DOHH2 (cell line): ENCODE data around the gene KRT9.

Experiments used
- H3F3A ChIP-seq: fragments of 200-600 bp; sonication (generic), shearing (Covaris generic); 2 replicates; pipeline ENCODE4 v1.6.0; 2016; ENCODE audit warnings: antibody characterized with exemption, mild to moderate bottlenecking; ENCODE audit not compliant: control insufficient read depth, insufficient read depth
- H3K27ac ChIP-seq: fragments of 200-600 bp; sonication (generic); 2 replicates; pipeline ENCODE4 v1.5.1; 2014; ENCODE audit warnings: low read depth, mild to moderate bottlenecking, low read length, moderate library complexity
- H3K27me3 ChIP-seq: fragments of 200-600 bp; sonication (generic); 2 replicates; pipeline ENCODE4 v1.6.1; 2014; ENCODE audit warnings: mild to moderate bottlenecking, low read length, mixed read lengths; ENCODE audit not compliant: control insufficient read depth
- H3K36me3 ChIP-seq: fragments of 200-600 bp; sonication (generic); 2 replicates; pipeline ENCODE4 v1.6.1; 2014; ENCODE audit warnings: mild to moderate bottlenecking, low read length, moderate library complexity, mixed read lengths; ENCODE audit not compliant: control insufficient read depth
- H3K4me1 ChIP-seq: fragments of 200-600 bp; sonication (generic); 2 replicates; pipeline ENCODE4 v1.6.1; 2014; ENCODE audit warnings: mild to moderate bottlenecking, low read length, mixed read lengths; ENCODE audit not compliant: control insufficient read depth
- H3K4me2 ChIP-seq: fragments of 200-600 bp; sonication (generic); 2 replicates; pipeline ENCODE4 v1.6.0; 2014; ENCODE audit warnings: mild to moderate bottlenecking, low read length, moderate library complexity
- H3K4me3 ChIP-seq: fragments of 200-600 bp; sonication (generic); 2 replicates; pipeline ENCODE4 v1.5.1; 2014; ENCODE audit warnings: mild to moderate bottlenecking, low read length, mixed read lengths
- H3K79me2 ChIP-seq: fragments of 200-600 bp; sonication (generic); 2 replicates; pipeline ENCODE4 v1.6.1; 2014; ENCODE audit warnings: mild to moderate bottlenecking, low read length, mixed read lengths; ENCODE audit not compliant: control insufficient read depth
- H3K9me2 ChIP-seq: fragments of 200-600 bp; sonication (generic); replicated peaks from 2 replicates; pipeline ENCODE4 v1.6.1; 2014; ENCODE audit warnings: mild to moderate bottlenecking, low read length, mixed read lengths; ENCODE audit not compliant: control insufficient read depth
- H3K9me3 ChIP-seq: fragments of 200-600 bp; sonication (generic); 2 replicates; pipeline ENCODE4 v1.6.1; 2014; ENCODE audit warnings: antibody characterized with exemption, low read length, mixed read lengths; ENCODE audit not compliant: control insufficient read depth, insufficient read depth
- H4K20me1 ChIP-seq: fragments of 200-600 bp; sonication (generic); 2 replicates; pipeline ENCODE4 v1.6.0; 2014; ENCODE audit warnings: low read depth, mild to moderate bottlenecking, antibody characterized with exemption, low read length, moderate library complexity; ENCODE audit not compliant: control insufficient read depth, insufficient read depth
- EZH2phosphoT487 ChIP-seq: fragments of 200-600 bp; sonication (generic); IDR thresholded peaks from 2 replicates; pipeline ENCODE4 v1.6.1; 2017; ENCODE audit warnings: borderline replicate concordance, mild to moderate bottlenecking, antibody characterized with exemption, low read length, moderate library complexity, mixed read lengths
- TF ChIP-seq, protein P1 (sequence below): fragments of 200-600 bp; sonication (generic); IDR thresholded peaks from one replicate; pipeline ENCODE4 v1.5.1; 2014; ENCODE audit warnings: antibody characterized with exemption, mild to moderate bottlenecking, low read depth, low read length; ENCODE audit not compliant: poor library complexity, severe bottlenecking

The KRT9 gene

GRCh38 chr17:41555105-41555887, 16.6 kb downstream of the KRT9 start:
- H3K4me3 ChIP-seq = no peak overlapping the region
- no peak for TF ChIP-seq EZH2phosphoT487
- TF ChIP-seq, protein P1, sequence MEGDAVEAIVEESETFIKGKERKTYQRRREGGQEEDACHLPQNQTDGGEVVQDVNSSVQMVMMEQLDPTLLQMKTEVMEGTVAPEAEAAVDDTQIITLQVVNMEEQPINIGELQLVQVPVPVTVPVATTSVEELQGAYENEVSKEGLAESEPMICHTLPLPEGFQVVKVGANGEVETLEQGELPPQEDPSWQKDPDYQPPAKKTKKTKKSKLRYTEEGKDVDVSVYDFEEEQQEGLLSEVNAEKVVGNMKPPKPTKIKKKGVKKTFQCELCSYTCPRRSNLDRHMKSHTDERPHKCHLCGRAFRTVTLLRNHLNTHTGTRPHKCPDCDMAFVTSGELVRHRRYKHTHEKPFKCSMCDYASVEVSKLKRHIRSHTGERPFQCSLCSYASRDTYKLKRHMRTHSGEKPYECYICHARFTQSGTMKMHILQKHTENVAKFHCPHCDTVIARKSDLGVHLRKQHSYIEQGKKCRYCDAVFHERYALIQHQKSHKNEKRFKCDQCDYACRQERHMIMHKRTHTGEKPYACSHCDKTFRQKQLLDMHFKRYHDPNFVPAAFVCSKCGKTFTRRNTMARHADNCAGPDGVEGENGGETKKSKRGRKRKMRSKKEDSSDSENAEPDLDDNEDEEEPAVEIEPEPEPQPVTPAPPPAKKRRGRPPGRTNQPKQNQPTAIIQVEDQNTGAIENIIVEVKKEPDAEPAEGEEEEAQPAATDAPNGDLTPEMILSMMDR = no peak
- H3K9me3 ChIP-seq = no peaks in the 10 kb centered on the region
- no peaks in the 10 kb centered on the region for H3K36me3 ChIP-seq
- peaks cover 19% of the 10 kb centered on the region; the same call in 1 of the 2 replicates for H3K27me3 ChIP-seq
- H4K20me1 ChIP-seq = no peaks in the 10 kb centered on the region
- H3K4me1 ChIP-seq = no peaks in the 10 kb centered on the region
- H3K79me2 ChIP-seq = no peaks in the 10 kb centered on the region
- H3K27ac ChIP-seq = no peak overlapping the region
- H3K9me2 ChIP-seq = no peaks in the 10 kb centered on the region
- H3K4me2 ChIP-seq = no peak overlapping the region
- no peaks in the 10 kb centered on the region for H3F3A ChIP-seq

- H3K27me3 ChIP-seq = peaks cover 9% of the 10 kb centered on the region; the same call in 1 of the 2 replicates
- no peaks in the 10 kb centered on the region for H4K20me1 ChIP-seq
- H3K4me1 ChIP-seq = peaks cover under 1% of the 10 kb centered on the region
- no peak overlapping the region for H3K4me3 ChIP-seq
- no peaks in the 10 kb centered on the region for H3K9me3 ChIP-seq
- no peak overlapping the region for H3K27ac ChIP-seq
- no peak overlapping the region for H3K4me2 ChIP-seq
- no peaks in the 10 kb centered on the region for H3K9me2 ChIP-seq
- no peaks in the 10 kb centered on the region for H3K79me2 ChIP-seq
- H3K36me3 ChIP-seq = no peaks in the 10 kb centered on the region
- no peaks in the 10 kb centered on the region for H3F3A ChIP-seq
- TF ChIP-seq EZH2phosphoT487 = no peak
Measured at GRCh38 chr17:41553987-41554680, 17.7 kb downstream of the KRT9 start.

DNA sequence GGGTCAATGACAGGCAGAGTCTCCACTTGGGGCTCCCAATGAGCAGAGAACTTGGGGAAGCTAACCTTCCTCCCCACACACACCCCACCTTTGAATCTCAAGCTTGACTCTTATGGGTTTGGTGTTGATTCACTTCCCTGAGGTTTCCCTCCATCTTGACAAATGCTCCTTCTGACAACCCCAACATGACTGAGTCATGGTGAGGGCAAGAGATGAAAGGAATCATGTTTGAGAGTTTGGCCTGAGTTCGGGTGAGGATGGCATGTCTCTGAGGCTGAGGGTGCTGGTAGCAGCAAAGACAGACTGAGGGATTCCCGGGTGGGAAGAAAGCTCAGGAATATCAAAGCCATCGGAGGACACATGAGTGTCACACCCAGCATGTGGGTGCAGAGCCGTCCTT, 18.7 kb downstream of the KRT9 start:
- H3K27ac ChIP-seq = no peak overlapping the region
- H3K9me3 ChIP-seq = no peaks in the 10 kb centered on the region
- H3K27me3 ChIP-seq = peaks cover 9% of the 10 kb centered on the region; the same call in 1 of the 2 replicates
- no peaks in the 10 kb centered on the region for H3K9me2 ChIP-seq
- no peak overlapping the region for H3K4me3 ChIP-seq
- no peak overlapping the region for H3K4me2 ChIP-seq
- H3K4me1 ChIP-seq = peaks cover 5% of the 10 kb centered on the region
- H3K36me3 ChIP-seq = no peaks in the 10 kb centered on the region
- H4K20me1 ChIP-seq = no peaks in the 10 kb centered on the region
- no peaks in the 10 kb centered on the region for H3K79me2 ChIP-seq
- TF ChIP-seq EZH2phosphoT487 = no peak
- TF ChIP-seq, protein P1 = no peak
- H3F3A ChIP-seq = no peaks in the 10 kb centered on the region

DNA sequence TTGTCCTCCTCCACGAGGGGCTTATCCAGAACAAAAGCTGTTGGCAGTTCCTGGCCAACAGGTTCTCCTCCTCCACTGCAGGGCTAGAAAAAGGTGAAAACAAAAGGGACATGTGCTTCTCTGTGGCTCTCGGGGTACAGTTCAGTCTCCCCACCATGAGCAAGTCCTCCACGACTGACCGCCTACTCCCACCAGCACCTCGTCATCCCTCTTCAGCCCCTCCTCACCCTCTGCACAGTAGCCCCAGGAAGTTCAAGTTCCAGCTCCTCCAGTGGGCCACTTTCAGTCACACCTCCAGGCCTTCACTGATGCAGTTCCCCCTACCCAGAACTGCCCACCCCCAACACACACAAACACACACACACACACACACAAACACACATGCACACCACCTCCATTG, 19.4 kb downstream of the KRT9 start:
- TF ChIP-seq EZH2phosphoT487 = no peak
- TF ChIP-seq, protein P1 = no peak
- no peak overlapping the region for H3K27ac ChIP-seq
- no peaks in the 10 kb centered on the region for H4K20me1 ChIP-seq
- H3K4me2 ChIP-seq = no peak overlapping the region
- peaks cover 5% of the 10 kb centered on the region for H3K4me1 ChIP-seq
- no peaks in the 10 kb centered on the region for H3K9me3 ChIP-seq
- H3K36me3 ChIP-seq = no peaks in the 10 kb centered on the region
- no peaks in the 10 kb centered on the region for H3F3A ChIP-seq
- peaks cover 9% of the 10 kb centered on the region; the same call in 1 of the 2 replicates for H3K27me3 ChIP-seq
- H3K4me3 ChIP-seq = no peak overlapping the region
- H3K9me2 ChIP-seq = no peaks in the 10 kb centered on the region
- H3K79me2 ChIP-seq = no peaks in the 10 kb centered on the region
